HG03558 (cell line): ENCODE results near the gene ARHGAP10.

ENCODE experiments used
- ATAC-seq: cut with Tn5 transposase; IDR thresholded peaks from one replicate; pipeline ENCODE4 v1.9.1; 2021; ENCODE audit warnings: moderate number of reproducible peaks; ENCODE audit not compliant: unreplicated experiment; ENCODE audit errors: extremely low read depth

Gene ARHGAP10, protein sequence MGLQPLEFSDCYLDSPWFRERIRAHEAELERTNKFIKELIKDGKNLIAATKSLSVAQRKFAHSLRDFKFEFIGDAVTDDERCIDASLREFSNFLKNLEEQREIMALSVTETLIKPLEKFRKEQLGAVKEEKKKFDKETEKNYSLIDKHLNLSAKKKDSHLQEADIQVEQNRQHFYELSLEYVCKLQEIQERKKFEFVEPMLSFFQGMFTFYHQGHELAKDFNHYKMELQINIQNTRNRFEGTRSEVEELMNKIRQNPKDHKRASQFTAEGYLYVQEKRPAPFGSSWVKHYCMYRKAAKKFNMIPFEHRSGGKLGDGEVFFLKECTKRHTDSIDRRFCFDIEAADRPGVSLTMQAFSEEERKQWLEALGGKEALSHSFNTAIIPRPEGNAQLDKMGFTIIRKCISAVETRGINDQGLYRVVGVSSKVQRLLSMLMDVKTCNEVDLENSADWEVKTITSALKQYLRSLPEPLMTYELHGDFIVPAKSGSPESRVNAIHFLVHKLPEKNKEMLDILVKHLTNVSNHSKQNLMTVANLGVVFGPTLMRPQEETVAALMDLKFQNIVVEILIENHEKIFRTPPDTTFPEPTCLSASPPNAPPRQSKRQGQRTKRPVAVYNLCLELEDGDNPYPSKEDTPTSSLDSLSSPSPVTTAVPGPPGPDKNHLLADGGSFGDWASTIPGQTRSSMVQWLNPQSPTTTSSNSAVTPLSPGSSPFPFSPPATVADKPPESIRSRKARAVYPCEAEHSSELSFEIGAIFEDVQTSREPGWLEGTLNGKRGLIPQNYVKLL

DNA sequence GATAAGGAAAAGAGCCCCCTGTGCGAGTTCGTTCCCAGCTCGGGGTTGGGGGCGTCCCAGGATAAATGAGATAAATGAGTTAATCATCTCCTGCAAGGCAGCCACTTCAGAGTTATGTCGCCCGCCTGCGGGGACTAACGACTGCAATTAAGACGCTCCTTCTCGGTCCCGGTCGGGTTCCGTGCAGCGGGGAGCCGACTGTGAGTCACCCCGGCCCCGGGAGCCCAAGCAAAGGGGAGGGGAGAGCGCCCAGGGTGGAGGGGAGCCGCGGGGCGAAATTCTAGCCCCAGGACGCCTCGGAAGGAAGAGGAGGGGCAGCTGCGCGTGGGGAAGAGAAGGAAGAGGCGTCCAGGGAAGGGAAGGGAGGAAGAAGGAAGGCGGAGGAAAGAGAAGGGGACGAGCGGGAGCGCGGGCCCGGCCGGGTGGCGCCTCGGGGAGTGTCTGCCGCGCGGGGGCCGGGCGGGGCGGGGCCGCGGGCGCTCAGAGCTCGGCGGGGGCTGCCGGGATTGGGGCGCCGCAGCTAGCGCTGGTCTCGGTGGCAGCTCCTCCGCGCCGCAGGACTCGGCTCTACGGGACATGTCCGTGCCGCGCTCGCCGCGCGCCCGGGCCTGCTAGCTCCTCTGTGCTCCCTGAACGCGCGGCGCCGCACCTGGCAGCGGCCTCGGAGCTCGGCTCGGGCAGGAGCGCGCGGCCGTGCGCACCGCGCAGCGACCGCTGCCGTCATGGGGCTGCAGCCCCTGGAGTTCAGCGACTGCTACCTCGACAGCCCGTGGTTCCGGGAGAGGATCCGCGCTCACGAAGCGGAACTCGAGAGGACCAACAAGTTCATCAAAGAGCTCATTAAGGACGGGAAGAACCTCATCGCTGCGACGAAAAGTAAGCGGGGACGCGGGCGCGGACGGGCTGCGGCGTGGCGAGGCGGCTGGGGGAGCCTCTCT lies at the start of gene ARHGAP10:
ARHGAP10 (plus strand) TSS at position 509 of the 938 bp plus-strand sequence; CDS start at position 723, 214 bp downstream.
- ATAC-seq = peak; percentile 28

DNA sequence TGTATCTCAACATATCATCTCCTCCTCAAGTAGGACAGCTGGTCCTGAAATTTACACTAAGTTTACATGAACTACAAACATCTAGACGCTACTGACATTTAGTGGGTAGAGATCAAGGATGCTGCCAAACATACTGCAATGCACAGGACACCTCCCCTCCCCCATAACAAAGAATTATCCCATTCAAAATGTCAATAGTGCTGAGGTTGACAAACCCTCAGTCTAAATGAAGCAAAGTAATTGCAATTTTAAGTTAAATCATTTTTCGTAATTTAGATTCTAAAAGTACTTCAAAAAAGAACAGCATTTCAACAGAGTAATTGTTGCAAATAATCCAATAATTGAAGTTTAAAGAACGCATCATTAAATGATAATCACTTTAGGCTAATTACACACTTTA lies 49.1 kb upstream of the ARHGAP10 start:
- ATAC-seq = no peak

DNA sequence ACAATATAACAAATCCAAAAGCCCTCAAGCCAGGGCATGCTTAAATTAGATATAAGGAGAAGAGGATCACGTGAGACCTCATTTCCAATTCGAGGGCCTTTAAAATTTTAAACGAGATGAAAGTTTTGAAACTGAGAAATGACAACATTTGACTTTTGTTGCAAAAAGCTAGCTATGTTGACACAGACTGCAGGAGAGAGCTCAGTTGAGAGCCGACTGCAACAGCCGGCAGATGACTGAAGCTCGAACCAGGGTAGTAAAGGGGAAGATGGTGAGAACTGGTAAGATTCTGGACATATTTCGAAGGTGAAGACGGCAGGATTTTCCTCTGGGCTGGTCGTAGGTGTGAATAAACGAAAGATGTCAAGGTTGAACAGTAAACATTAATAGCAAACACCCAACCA lies 48.7 kb upstream of the ARHGAP10 start:
- ATAC-seq = no peak

DNA sequence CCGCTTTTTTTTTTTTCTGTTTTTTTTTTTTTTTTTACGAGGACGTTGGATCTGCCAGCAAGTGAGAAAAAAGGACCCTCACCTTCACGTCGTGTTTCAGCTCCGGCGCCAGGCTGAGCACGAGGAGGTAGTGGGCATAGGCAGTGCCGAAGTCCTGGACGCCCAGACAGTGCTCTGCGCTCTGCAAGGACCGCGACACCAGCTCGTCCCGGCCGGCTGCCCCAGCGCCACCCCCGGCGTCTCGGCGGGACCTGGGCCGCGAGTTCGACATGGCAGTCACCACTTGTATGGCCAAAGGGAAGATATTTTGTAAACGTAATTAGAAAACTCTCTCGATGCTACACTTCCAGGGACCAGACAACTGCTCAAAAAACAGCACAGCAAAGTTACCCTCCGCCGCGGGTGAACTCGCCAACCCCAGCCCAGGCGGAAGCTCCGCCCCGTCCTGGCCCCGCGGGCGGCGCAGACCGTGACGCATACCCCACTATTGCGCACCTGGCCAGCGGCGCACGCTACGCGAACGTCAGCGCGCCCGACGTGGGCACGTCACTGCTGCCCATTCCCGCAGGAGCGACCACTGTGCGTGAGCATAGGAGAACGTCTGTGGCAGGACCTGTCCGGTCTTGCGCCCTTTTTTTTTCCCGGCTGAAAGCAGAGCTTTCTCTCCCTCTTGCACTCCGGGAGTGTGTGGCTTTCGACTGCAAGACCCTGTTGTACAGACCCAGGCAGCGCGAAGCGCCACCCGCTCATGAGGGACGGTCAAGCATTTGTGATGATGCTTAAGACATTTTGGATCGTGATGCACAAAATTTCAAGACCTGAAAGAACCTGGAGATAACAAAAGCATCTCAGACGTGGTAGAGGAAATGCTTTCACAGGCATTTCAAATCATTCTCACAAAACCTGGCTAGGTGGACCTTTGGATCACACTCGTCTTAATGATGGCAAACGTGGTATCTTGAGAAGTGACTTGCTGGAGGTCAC lies 47.9 kb upstream of the ARHGAP10 start, which contains the start of gene PRMT9:
PRMT9 (minus strand) TSS at position 447 of the 984 bp plus-strand sequence; CDS start at position 271, 176 bp downstream.
- peak; percentile 98 for ATAC-seq

DNA sequence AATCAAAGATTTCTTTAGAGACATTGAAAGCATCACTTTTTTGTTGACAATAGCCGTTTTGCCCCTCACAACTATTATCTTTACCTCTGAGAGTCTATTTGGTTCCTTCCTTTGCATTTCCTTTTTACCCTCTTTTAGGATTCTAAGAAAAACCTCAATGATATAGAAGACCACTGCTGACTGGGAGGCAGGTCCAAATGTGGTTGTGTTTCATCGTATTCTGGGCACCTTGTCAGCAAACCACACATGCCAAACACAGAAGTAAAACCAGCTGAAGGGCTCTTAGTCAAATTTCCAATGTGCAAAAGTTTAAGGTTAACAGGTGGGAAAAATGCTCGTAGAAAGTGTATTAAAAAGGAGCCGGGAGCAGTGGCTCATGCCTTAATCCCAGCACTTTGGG lies 42.8 kb upstream of the ARHGAP10 start:
- no peak for ATAC-seq

DNA sequence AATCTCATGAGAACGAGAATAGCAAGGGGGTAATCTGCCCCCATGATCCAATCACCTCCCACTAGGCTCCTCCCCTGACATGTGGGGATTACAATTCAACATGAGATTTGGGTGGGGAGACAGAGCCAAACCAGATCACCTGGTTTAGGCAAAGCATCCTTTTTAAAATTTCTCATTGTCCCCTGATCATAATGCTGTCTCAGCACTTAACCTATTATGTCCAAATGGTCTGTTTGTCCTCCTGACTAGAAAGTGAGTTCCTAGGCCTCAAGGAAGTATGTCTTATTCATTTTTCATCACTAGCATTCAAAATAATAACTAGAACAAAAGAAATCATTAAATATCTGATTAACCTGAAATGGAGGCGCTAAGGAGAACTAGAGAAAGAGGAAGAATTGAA lies 40.1 kb upstream of the ARHGAP10 start:
- ATAC-seq = no peak

DNA sequence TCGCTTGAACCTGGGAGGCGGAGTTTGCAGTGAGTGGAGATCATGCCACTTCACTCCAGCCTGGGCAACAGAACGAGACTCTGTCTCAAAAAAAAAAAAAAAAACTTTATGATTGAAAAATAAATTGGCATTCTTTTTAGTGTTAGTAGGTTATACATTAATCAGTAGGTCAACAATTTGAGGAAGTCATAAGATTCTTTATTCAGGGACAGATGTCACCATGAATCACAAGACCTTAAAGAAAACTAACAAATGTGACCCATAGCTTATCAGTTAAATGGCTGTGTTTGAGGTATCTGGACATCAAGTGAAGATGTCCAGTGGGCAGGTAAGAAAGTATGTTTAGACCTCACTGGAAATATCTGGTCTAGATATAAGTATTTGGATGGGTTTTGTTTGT lies 38.7 kb upstream of the ARHGAP10 start:
- ATAC-seq = no peak

DNA sequence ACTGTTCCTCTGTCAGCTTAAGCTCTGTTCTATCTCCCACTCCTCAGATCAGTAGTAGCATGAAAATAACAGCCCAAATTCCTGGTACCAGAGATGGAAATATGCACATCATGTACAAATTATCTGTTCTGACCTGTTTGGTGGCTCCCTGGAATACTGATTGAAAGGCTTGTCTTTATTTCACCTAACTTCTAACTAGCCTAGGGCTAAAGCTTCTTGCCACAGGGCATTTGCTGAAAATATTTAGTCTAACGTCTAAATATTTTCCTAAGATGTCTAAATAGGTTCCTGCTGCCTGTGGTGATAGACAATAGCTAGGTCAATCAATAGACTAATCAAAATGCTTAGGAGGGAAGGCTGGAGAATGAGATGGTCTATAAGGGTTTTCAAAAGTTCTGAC lies 35.0 kb upstream of the ARHGAP10 start:
- ATAC-seq = no peak

DNA sequence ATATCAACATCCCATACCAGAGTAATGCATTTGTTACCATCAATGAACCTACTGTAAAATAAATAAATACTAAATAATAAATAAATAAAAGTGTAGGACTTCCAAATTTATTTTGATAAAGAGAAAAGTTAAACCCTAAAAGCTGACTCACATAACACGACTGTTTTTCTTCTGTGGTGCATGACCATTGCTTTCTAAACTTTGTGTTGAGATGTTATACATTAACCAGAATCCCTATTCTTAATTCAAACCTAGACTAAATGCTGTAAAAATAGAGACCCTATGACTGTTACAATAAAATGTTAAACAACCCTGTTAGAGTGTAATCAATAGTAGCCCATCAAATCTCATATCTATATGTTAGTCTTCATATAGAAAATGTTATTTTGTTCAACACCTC lies 27.0 kb upstream of the ARHGAP10 start:
- no peak for ATAC-seq

DNA sequence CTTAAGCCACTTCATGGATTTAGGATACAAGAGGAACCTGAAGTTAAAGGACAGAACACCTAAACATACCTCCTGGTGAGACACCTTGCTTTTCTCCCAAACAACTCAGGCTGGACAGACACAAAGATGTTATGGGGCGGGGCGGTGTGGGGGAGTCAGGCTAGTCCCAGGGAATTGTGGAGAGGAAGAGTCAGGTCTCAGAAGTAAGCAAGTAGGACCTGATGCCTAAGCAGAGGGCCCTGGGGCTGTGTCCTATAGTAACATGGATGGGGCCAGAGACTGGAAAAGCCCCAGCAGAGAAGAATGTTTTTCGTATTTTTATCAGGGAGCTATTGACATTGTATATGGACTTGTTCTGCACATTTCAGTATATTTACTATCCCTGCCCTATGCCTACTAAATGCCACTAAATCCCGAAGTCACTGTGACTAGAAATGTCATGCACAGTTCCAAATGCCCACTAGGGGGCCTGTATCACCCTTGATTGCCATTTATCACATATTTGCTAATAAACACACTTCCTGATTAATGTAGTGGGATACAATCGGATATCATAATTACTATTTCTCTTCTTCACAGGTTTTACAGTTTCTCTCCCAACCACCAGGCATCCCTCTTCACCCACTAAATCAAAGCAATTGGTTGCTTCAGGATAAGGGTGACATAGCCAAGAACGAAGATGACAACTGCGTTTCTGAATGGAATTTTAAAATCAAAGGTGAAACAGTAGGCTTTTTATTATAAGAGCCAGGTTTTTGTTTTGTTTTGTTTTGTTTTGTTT lies 23.8 kb upstream of the ARHGAP10 start:
- ATAC-seq = no peak

DNA sequence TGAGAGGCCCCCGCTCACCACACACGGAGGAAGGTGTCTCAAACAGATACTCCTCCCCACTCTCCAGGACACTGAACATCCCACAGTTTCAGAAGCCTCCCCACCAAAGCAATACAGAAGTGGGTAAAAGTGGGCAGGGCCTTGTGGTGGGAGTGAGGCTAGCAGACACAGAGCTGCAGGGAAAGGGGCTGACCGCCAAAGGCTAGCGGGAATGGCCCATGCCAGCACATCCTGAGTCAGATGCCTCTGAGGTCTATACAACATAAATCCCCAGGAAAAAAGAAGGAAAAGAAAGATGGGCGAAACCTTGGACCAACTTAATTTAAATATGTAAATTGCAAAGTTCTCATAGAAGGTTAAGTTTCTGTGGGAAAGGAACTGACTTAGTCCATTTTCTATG lies 21.9 kb upstream of the ARHGAP10 start:
- ATAC-seq = no peak

DNA sequence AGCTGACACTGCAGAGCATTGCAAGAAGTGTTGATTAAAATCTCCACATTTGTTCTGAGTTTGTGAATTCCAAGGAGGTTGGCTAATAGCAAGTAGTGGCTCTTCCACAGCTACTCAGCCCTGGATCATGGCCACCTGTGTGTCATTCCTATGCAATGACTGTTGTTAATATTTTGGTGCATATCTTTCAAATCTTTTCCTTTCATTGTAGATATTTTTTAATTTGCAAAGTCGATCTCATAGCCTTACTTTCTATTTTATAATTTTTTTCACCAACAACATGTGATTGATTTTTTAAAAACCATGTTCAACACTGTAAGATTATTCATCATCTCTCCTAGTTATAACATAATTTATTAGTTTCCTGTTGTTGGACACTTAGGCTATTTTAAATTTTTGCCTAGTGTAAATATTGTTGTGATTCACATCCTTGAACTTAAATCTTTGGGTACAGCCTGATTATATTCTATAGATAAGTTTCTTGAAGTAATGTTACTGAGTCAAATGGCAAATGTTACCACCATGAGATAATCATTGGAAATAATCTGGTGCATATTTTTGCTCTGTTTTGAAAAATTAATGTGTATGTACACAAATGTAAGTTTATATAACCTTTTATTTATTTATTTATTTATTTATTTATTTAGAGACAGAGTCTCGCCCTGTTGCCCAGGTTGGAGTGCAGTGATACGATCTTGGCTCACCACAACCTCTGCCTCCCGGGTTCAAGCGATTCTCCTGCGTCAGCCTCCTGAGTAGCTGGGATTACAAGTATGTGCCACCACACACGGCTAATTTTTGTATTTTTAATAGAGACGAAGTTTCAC lies 17.1 kb upstream of the ARHGAP10 start:
- no peak for ATAC-seq

DNA sequence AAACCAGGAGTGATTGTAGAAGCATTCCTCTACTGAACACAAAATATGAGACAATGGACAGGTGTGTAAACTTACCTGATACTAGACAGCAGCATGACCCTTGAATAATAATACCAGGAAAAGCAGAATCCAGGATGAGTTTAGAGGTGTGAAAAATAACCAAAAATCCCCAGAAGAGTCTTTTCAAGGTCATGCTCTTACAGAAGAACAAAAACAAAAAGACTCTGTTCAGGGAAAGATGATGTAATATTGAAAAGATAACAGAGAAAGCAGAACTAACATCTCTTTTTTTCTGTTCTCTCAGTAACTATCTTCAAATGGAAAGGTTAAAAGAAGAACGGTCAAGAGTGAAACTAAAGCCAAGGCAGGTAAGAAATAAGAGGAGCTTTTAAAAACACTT lies 14.0 kb upstream of the ARHGAP10 start:
- peak; percentile 87 for ATAC-seq

DNA sequence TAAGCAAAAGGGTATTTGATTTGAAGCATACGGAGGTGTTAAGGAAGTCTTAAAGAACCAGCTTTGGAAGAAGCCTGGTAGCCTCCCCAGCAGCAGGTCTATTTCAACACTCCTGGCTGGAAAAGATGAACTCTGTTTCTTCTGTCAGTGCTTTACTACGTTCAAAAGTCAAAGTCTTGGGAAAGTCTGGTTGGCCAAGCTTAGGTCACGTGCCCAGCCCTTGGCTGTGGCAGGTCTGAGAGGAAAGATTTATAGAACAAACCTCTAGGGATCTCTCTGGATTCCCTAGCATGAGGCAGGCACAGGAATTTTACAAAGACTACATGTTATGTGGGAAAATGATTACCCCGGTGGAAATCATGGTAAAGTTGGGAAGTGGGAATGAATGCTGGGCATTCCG lies 8.6 kb upstream of the ARHGAP10 start:
- no peak for ATAC-seq

DNA sequence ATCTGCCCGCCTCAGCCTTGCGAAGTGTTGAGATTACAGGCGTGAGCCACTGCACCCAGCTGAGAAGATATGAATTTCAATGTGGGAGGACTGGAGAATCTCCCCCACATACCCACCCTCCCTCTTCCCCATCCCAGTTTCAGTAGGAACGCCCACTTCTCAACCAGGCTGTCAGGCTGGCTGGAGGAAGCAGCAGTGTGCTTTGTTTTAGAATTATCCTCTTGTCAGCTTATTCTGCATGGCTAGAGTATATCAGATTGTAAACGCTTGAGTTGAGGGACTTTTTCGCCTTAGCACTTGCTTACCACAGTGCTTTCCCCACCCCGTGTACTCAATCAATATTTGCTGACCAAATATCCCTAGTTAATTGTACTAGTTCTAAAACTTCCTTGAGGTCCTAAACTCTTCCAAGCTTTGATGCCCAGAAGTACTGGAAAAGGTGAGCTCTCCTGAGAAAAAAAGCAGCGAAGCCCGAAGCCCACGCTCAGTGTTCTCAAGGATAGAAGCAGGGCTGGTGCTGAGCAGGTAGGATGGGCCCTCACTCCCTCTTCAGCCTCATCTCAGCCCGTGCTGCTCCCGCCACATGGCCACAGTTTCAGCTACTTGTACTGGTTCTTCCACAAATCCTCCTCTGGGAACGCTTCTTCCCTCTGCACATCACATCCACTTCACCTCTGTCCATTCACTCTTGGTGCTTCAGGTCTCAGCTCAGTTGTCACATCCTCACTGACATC lies 7.3 kb upstream of the ARHGAP10 start:
- ATAC-seq = no peak

DNA sequence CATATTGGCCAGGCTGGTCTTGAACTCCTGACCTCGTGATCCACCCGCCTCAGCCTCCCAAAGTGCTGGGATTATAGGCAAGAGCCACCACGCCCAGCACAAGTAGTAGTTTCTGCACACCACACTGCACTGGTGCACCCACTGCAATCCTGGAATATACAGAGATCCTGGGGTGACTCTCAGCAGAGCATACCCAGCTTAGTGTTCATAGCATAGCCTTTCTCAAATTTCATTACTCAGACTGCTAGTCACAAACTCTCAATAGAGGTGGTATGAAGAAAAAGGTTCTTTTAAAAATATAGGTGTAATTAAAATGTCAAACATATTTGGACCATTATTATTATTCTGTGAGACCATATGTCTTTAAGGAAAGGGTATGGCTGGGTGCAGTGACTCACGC lies 6.2 kb upstream of the ARHGAP10 start:
- ATAC-seq = no peak

DNA sequence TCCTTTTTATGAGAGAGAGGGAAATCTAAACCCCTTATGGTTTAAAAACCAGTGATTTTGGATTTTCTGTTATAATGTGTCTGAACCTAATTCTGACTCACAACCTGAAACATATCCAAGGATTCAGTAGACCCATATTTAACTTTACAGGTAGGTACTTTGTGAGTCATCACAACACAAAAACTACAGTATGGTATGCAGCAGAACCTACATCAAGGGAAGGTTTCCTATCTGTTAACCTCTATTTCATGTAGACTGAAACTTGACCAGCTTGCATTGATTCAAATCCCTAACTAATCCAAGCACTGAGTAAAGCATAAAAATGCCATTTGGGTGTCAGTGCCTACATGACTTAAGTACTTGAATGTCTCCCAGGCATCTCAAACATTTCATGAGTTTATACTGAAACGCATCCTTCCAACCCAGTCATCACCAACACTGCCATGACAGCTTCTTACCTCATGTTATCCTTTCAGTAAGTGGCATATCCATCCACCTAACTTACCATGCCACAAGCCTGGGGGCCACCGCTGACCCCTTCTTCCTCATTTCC lies 4.3 kb upstream of the ARHGAP10 start:
- ATAC-seq = no peak
